ENCODE results near the gene CNOT6L. TPM values are rescaled to one million over a fixed set of nuclear protein-coding genes. Genes with fewer than 3 reads are reported as not detected.

Gene CNOT6L
- total and polyA plus RNA-seq, 3 donors from 2014 or later: 21.0 to 25.7 (median 23.1) TPM

DNA sequence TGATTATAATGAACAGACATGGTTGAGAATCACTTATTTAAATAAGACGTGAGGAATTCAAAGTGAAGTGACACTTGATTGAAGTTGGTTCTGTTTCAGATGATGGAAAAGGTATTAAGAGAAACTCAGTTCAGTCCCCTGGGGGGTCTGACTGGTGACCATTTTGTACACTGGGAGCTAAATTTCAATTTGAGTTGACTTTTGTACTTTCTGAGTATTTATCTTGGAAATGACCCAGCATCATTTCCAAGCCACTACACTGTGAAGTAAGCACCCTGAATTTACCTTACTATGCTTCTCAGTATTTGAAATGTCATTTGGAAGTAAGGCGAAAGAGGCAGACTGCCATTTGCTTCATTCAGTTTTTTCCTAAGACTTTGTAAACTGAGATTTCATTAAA lies 73.4 kb downstream of the CNOT6L start:
- no peak for DNase-seq
- Histone ChIP-seq H3K4me3 (no peak overlapping the region), H3K27ac (no peak overlapping the region), H3K4me1 (no peaks in the 10 kb centered on the region), H3K36me3 (ENCODE audit: low read depth, missing control alignments) (no peaks in the 10 kb centered on the region), H3K27me3 (no peaks in the 10 kb centered on the region), H3K9me3 (no peaks in the 10 kb centered on the region)
- intact Hi-C loops (cut with DNase I; ENCODE audit: low total_unique reads): no loop called here
- 87 to 95% methylated on average over 2 of the region's 2 CpGs for WGBS, 2 donors
- TF ChIP-seq POLR2A (IDR thresholded peaks at IDR 0.05): no peak
- TF ChIP-seq, protein P1, sequence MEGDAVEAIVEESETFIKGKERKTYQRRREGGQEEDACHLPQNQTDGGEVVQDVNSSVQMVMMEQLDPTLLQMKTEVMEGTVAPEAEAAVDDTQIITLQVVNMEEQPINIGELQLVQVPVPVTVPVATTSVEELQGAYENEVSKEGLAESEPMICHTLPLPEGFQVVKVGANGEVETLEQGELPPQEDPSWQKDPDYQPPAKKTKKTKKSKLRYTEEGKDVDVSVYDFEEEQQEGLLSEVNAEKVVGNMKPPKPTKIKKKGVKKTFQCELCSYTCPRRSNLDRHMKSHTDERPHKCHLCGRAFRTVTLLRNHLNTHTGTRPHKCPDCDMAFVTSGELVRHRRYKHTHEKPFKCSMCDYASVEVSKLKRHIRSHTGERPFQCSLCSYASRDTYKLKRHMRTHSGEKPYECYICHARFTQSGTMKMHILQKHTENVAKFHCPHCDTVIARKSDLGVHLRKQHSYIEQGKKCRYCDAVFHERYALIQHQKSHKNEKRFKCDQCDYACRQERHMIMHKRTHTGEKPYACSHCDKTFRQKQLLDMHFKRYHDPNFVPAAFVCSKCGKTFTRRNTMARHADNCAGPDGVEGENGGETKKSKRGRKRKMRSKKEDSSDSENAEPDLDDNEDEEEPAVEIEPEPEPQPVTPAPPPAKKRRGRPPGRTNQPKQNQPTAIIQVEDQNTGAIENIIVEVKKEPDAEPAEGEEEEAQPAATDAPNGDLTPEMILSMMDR (IDR thresholded peaks at IDR 0.05): no peak

DNA sequence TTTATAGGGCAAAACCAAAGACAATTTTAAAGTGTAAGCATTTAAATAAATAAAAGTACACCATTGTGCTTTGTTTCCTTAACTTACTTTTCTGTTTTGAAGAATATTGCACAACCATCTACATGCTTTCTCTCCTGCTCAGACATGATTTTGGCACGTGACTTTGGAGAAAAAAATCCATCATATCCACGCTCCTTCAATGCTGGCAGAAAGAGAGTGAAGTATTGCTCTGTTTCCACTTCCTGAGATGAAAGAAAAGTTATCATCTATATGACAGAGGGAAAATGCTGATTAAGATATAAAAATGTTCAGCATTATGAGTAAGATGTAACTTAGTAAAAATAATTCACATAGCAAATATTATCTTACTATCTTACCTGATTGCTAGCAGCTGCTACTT lies 77.1 kb downstream of the CNOT6L start:
- no peaks in the 10 kb centered on the region for H3K36me3 ChIP-seq (ENCODE audit: low read depth, missing control alignments)
- no peaks in the 10 kb centered on the region for H3K27me3 ChIP-seq
- H3K27ac ChIP-seq: no peak overlapping the region
- intact Hi-C loops (cut with DNase I; ENCODE audit: low total_unique reads): no loop called here
- no peak overlapping the region for H3K4me3 ChIP-seq
- no peaks in the 10 kb centered on the region for H3K9me3 ChIP-seq
- H3K4me1 ChIP-seq: no peaks in the 10 kb centered on the region
- no peak for DNase-seq
- no peak for TF ChIP-seq POLR2A (IDR thresholded peaks at IDR 0.05)
- TF ChIP-seq, protein P1 (IDR thresholded peaks at IDR 0.05): no peak
- 97 to 98% methylated on average over 2 of the region's 2 CpGs for WGBS, 2 donors

DNA sequence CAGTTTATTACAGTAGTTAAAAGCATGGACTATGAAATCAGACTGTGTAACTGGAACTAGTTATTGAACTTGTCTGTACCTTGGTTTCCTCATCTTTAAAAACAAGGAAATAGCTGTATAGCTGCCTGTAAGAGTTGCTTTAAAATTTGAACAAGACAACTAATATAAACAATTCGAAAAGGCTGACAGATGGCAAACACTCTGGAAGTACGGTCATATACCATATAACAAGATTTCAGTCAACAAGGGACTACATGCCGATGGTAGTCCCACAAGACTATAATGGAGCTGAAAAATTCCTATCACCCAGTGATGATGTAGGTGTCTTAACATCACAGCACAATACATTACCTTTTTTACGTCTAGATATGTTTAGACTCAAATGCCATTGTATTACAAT lies 78.7 kb downstream of the CNOT6L start:
- H3K27me3 ChIP-seq: no peaks in the 10 kb centered on the region
- intact Hi-C loops (cut with DNase I; ENCODE audit: low total_unique reads): no loop called here
- no peak overlapping the region for H3K4me3 ChIP-seq
- WGBS, 2 donors: 87 to 97% methylated on average over 4 of the region's 4 CpGs
- no peak overlapping the region for H3K27ac ChIP-seq
- no peak for TF ChIP-seq POLR2A (IDR thresholded peaks at IDR 0.05)
- TF ChIP-seq, protein P1 (IDR thresholded peaks at IDR 0.05): no peak
- no peaks in the 10 kb centered on the region for H3K36me3 ChIP-seq (ENCODE audit: low read depth, missing control alignments)
- no peaks in the 10 kb centered on the region for H3K9me3 ChIP-seq
- DNase-seq: no peak
- H3K4me1 ChIP-seq: no peaks in the 10 kb centered on the region

DNA sequence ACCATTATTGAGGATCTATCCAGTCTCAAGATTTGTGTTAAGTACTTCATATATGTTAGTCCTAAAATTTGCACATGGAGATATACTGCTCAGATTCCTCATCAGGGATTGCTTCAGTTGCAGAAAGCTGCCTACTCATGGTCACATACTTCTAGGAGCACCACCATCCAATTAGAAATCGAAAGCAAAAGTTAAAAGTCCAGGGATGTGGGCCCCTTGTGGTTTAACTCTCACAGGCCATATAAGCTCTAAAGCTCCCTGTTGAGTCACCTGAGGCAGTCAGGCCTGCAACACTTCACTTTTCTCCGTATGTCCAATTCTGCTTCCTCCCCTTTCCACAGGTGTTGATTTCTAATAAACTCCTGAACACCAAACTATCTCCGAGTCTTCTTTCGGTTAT lies 84.2 kb downstream of the CNOT6L start:
- H3K4me1 ChIP-seq: no peaks in the 10 kb centered on the region
- intact Hi-C loops (cut with DNase I; ENCODE audit: low total_unique reads): no loop called here
- H3K4me3 ChIP-seq: no peak overlapping the region
- H3K9me3 ChIP-seq: no peaks in the 10 kb centered on the region
- TF ChIP-seq POLR2A (IDR thresholded peaks at IDR 0.05): no peak
- TF ChIP-seq, protein P1 (IDR thresholded peaks at IDR 0.05): no peak
- WGBS, 2 donors: 87 to 92% methylated on average over 4 of the region's 4 CpGs
- H3K27ac ChIP-seq: no peak overlapping the region
- H3K36me3 ChIP-seq (ENCODE audit: low read depth, missing control alignments): no peaks in the 10 kb centered on the region
- H3K27me3 ChIP-seq: no peaks in the 10 kb centered on the region
- DNase-seq: no peak

DNA sequence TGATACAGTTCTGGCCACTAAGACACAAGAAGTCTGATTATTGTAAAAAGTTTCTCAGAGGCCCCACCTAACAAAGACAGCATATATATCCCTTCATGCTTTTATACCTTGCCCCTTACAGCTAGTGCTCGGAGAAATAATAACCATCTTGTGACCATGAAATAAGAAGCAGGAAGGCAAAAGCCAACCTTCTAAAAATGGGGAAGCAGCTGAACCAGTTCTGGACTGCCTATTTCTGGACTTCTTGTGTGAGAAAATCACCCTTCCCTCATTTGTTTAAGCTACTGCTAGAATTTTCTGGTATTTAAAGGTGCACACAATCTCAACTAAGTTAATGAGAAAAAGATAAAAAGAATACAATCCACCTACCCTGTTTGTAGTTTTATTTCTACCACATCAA lies 87.5 kb downstream of the CNOT6L start:
- Histone ChIP-seq H3K9me3 (no peaks in the 10 kb centered on the region), H3K27ac (no peak overlapping the region), H3K4me3 (no peak overlapping the region), H3K4me1 (no peaks in the 10 kb centered on the region), H3K36me3 (ENCODE audit: low read depth, missing control alignments) (no peaks in the 10 kb centered on the region), H3K27me3 (no peaks in the 10 kb centered on the region)
- DNase-seq: no peak
- intact Hi-C loops (cut with DNase I; ENCODE audit: low total_unique reads): no loop called here
- no peak for TF ChIP-seq POLR2A (IDR thresholded peaks at IDR 0.05)
- TF ChIP-seq, protein P1 (IDR thresholded peaks at IDR 0.05): no peak
- 80 to 87% methylated on average over 1 of the region's 1 CpG for WGBS, 2 donors
